K562 (cell line): ENCODE results near the gene MED15. TPM values are rescaled to one million over a fixed set of nuclear protein-coding genes. Genes with fewer than 3 reads are reported as not detected.
A peak's percentile ranks its signal among the peaks of the same experiment; 100 is the strongest.

Experiments
- BRCA1 ChIP-seq, 2 experiments: fragments of 450-650 bp in 1 of 2; sonication (generic) in 1 of 2; formaldehyde crosslinking in 1 of 2; IDR thresholded peaks; 2 replicates each; pipeline versions ENCODE4 v1.5.0 to v1.6.1; 2017 to 2020; ENCODE audit warnings: mild to moderate bottlenecking in 1 of 2, missing genetic modification reagents in 1 of 2
- CBX8 ChIP-seq: fragments of 200-600 bp; sonication (generic); IDR thresholded peaks from 2 replicates; pipeline ENCODE4 v1.6.1; 2012; ENCODE audit warnings: borderline replicate concordance, mixed run types, low read depth, mild to moderate bottlenecking, moderate library complexity, mixed read lengths, low read length, control low read depth, inconsistent platforms; ENCODE audit not compliant: poor library complexity, severe bottlenecking; ENCODE audit errors: extremely low read depth
- CC2D1A ChIP-seq: fragments of 450-650 bp; IDR thresholded peaks from 2 replicates; pipeline ENCODE4 v1.6.1; 2017; ENCODE audit warnings: mild to moderate bottlenecking
- DIDO1 ChIP-seq: fragments of 450-650 bp; IDR thresholded peaks from 2 replicates; pipeline ENCODE4 v1.6.1; 2016; ENCODE audit warnings: low read depth, missing biosample characterization, missing genetic modification characterization
- DMBX1 ChIP-seq: fragments of 250-450 bp; sonication (Bioruptor Pico); IDR thresholded peaks from 2 replicates; pipeline ENCODE4 v1.8.0; 2022; ENCODE audit warnings: inconsistent platforms, mild to moderate bottlenecking, moderate library complexity, borderline replicate concordance
- E2F3 ChIP-seq: fragments of 250-450 bp; sonication (Bioruptor Pico); IDR thresholded peaks from 2 replicates; pipeline ENCODE4 v1.4.0; 2020; ENCODE audit warnings: mild to moderate bottlenecking
- ELF1 ChIP-seq: fragments of 200-800 bp; sonication (Bioruptor generic); IDR thresholded peaks from 2 replicates; pipeline ENCODE4 v1.6.1; 2016; ENCODE audit warnings: missing genetic modification characterization, missing compliant biosample characterization
- HINFP ChIP-seq: fragments of 450-650 bp; conservative IDR thresholded peaks from 2 replicates; pipeline ENCODE4 v1.6.1; 2016; ENCODE audit warnings: missing genetic modification characterization, low read depth, mild to moderate bottlenecking, control low read depth, missing compliant biosample characterization
- IRF1 ChIP-seq: sonication (generic); formaldehyde crosslinking; IDR thresholded peaks from 2 replicates; pipeline ENCODE4 v1.8.0; 2022; ENCODE audit warnings: missing genetic modification reagents, mild to moderate bottlenecking, borderline replicate concordance
- IRF2 ChIP-seq: sonication (generic); formaldehyde crosslinking; IDR thresholded peaks from 2 replicates; pipeline ENCODE4 v1.8.1; 2022; ENCODE audit warnings: mild to moderate bottlenecking, missing genetic modification reagents
- MBD1 ChIP-seq: fragments of 250-450 bp; sonication (Bioruptor Pico); IDR thresholded peaks from 2 replicates; pipeline ENCODE4 v1.8.0; 2022; ENCODE audit warnings: inconsistent platforms
- MYC ChIP-seq, 2 experiments: fragments of 250-450 bp in 1 of 2; sonication (Bioruptor Pico) in 1 of 2; IDR thresholded peaks; 2 replicates each; pipeline versions ENCODE4 v1.5.1 to v1.6.1; 2012 to 2021; ENCODE audit warnings: low read depth in 2 of 2, borderline replicate concordance in 1 of 2, improper control_type of control experiment in 1 of 2, low read length in 1 of 2, mild to moderate bottlenecking in 1 of 2, moderate library complexity in 1 of 2
- NCOA4 ChIP-seq: fragments of 450-650 bp; IDR thresholded peaks from 2 replicates; pipeline ENCODE4 v1.6.1; 2018; ENCODE audit warnings: mild to moderate bottlenecking; ENCODE audit not compliant: partially characterized antibody
- NFATC3 ChIP-seq: fragments of 450-650 bp; IDR thresholded peaks from 2 replicates; pipeline ENCODE4 v1.6.1; 2017; ENCODE audit warnings: mild to moderate bottlenecking
- NONO ChIP-seq, 2 experiments: fragments of 200-400 bp in 1 of 2; fragments of 450-650 bp in 1 of 2; formaldehyde crosslinking in 1 of 2; IDR thresholded peaks; 2 replicates each; pipeline ENCODE4 v1.6.1; 2017; ENCODE audit warnings: low read depth in 2 of 2, mild to moderate bottlenecking in 2 of 2, moderate library complexity in 2 of 2, low read length in 1 of 2
- NR2C1 ChIP-seq, 2 experiments: fragments of 450-650 bp; IDR thresholded peaks; 2 replicates each; pipeline ENCODE4 v1.6.1; 2017; ENCODE audit warnings: mild to moderate bottlenecking in 2 of 2, antibody characterized with exemption in 1 of 2, inconsistent platforms in 1 of 2, missing compliant biosample characterization in 1 of 2, missing genetic modification characterization in 1 of 2
- PTRF ChIP-seq: fragments of 450-650 bp; IDR thresholded peaks from 2 replicates; pipeline ENCODE4 v1.6.1; 2016; ENCODE audit warnings: mild to moderate bottlenecking, missing genetic modification characterization, missing compliant biosample characterization
- RBBP5 ChIP-seq: fragments of 200-600 bp; sonication (generic); IDR thresholded peaks from 2 replicates; pipeline ENCODE4 v1.6.1; 2012; ENCODE audit warnings: borderline replicate concordance, mild to moderate bottlenecking, low read length, control low read depth, inconsistent platforms; ENCODE audit not compliant: insufficient read depth, poor library complexity, severe bottlenecking
- SMARCA4 ChIP-seq: fragments of 450-650 bp; IDR thresholded peaks from 2 replicates; pipeline ENCODE4 v1.6.1; 2016
- SUPT5H ChIP-seq: fragments of 450-650 bp; IDR thresholded peaks from 2 replicates; pipeline ENCODE4 v1.6.1; 2016
- THRAP3 ChIP-seq: fragments of 450-650 bp; IDR thresholded peaks from 2 replicates; pipeline ENCODE4 v1.6.1; 2016; ENCODE audit warnings: mild to moderate bottlenecking, inconsistent platforms, borderline replicate concordance
- polyA plus RNA-seq, 8 experiments: library from polyadenylated mRNA; depleted of rRNA in 4 of 8; stranded (reverse) in 5 of 8; unstranded in 3 of 8; fragments of >200 nt; fragmentation: Nextera tagmentation in 2 of 8; fragmentation: Illumina TruSeq in 1 of 8; extraction: Ambion mirVana in 2 of 8; extraction: Trizol in 1 of 8; gene quantifications; 2 replicates each; pipeline versions ENCODE4 v1.2.1 to v1.2.3, GENCODE V29; 2011 to 2014; ENCODE audit warnings: inconsistent platforms in 1 of 8, missing spikeins in 1 of 8
- total RNA-seq, 7 experiments: library from RNA; depleted of rRNA in 6 of 7; stranded (reverse); fragments of >200 nt in 6 of 7; fragmentation: Illumina TruSeq in 2 of 7; extraction: Trizol in 2 of 7; gene quantifications; 2 replicates each; pipeline versions ENCODE4 v1.2.1 to v1.2.3, GENCODE V29; 2011 to 2021; ENCODE audit warnings: low replicate concordance in 1 of 7
- TF ChIP-seq, protein P1 (sequence below), 2 experiments: fragments of 250-450 bp in 1 of 2; fragments of 450-650 bp in 1 of 2; sonication (Bioruptor Pico) in 1 of 2; IDR thresholded peaks; 2 replicates each; pipeline versions ENCODE4 v1.6.1 to v1.8.0; 2016 to 2021; ENCODE audit warnings: mild to moderate bottlenecking in 2 of 2, moderate library complexity in 2 of 2, missing compliant biosample characterization in 1 of 2, missing genetic modification characterization in 1 of 2

Gene MED15
- total and polyA plus RNA-seq, 9 of the 15 experiments (the other 6 are each of a cell fraction or from before 2014, with no cell fraction given), result 4.0 to 271 (median 60.1) TPM

DNA sequence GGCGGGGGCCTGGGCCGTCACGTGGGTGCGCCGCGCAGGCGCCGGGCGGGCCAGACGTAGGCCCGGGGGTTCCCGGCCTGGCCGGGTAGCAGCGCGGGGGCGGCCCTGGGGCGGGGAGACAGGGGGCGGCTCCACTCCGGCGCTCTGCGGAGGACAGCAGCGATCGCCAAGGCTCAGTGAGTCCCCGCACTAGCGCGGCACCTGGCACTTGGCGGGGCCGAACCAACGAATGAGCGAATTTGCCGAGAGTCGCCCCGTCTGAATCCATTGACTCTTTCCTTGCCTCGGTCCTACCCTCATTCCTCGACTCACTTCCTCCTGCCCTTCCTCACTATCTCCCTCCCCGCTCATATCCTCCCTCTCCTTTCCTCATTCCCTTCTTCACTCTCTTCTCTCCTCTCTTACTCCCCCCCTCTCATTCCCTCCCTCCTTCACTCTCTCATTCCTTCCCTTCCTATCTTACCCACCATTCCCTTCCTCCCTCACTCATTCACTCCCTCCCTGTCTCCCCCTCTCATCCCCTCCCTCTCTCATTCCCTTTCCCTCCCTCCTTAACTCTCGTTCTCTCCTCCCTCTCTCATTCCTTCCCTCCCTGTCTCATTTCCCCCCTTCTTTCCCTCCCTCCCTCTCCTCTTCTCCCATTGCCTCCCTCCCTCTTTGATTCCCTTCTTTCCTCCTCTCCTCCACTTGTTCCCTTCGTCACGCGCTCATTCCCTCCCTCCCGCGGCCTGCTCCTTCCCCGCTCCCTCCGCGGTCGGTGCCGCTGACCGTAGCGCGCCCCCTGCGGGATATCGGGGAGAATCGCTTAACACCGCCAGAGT, 11.3 kb upstream of the MED15 start (continued):
- TF ChIP-seq BRCA1 (IDR thresholded peaks at IDR 0.05), result no peak
- TF ChIP-seq BRCA1 (CRISPR knock-in tag; IDR thresholded peaks at IDR 0.05), result no peak
- TF ChIP-seq IRF2, result no peak
- TF ChIP-seq NR2C1 (IDR thresholded peaks at IDR 0.05), result no peak
- TF ChIP-seq NR2C1 (tag; IDR thresholded peaks at IDR 0.05), result peak; percentile 49; the same call in 1 of the 2 replicates
- TF ChIP-seq IRF1 (CRISPR knock-in tag), result no peak
- peak; percentile 92 for TF ChIP-seq RBBP5
- TF ChIP-seq SUPT5H, result no peak
- peak; percentile 98 for TF ChIP-seq HINFP (tag)
- no peak for TF ChIP-seq DIDO1 (tag)
- peak; percentile 52 for TF ChIP-seq DMBX1 (CRISPR knock-in tag)
- TF ChIP-seq NCOA4, result no peak
- TF ChIP-seq MBD1 (CRISPR knock-in tag), result no peak
- TF ChIP-seq THRAP3, result no peak
- TF ChIP-seq CC2D1A, result no peak
- TF ChIP-seq PTRF (tag), result no peak
- TF ChIP-seq NONO (IDR thresholded peaks at IDR 0.05; ENCODE audit: low read depth in 2 of 2, low read length in 1 of 2), result no peak
- no peak for TF ChIP-seq NFATC3
- TF ChIP-seq ELF1, result no peak
- no peak for TF ChIP-seq SMARCA4
- TF ChIP-seq MYC (IDR thresholded peaks at IDR 0.05; ENCODE audit: low read depth, low read length), result peak; percentile 95
- TF ChIP-seq MYC (CRISPR knock-in tag; IDR thresholded peaks at IDR 0.05; ENCODE audit: borderline replicate concordance, low read depth), result peak; percentile 97
- TF ChIP-seq, protein P1, sequence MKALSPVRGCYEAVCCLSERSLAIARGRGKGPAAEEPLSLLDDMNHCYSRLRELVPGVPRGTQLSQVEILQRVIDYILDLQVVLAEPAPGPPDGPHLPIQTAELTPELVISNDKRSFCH (CRISPR knock-in tag; IDR thresholded peaks at IDR 0.05), result no peak
- TF ChIP-seq, protein P1 (tag; IDR thresholded peaks at IDR 0.05), result peak; percentile 98
- peak; percentile 91 for TF ChIP-seq E2F3 (CRISPR knock-in tag)
- TF ChIP-seq CBX8, result no peak
